ENCODE results near the gene ADARB2.

GRCh38 chr10:1179346-1180070, 557.8 kb downstream of the ADARB2 start:
- TF ChIP-seq CTCF (IDR thresholded peaks at IDR 0.05; ENCODE audit: low read depth, low read length, poor library complexity, severe bottlenecking), result no peak
- no peak for TF ChIP-seq EZH2phosphoT487 (IDR thresholded peaks at IDR 0.05; ENCODE audit: borderline replicate concordance, low read length)

Data from DOHH2 (cell line).